Panc1 (cell line): Measurements from ENCODE around the gene TBCC. TPM values are rescaled to one million over a fixed set of nuclear protein-coding genes. Genes with fewer than 3 reads are reported as not detected.

Experiments
- ATAC-seq: fragments of 200-7000 bp; cut with Tn5 transposase; 2 replicates; pipeline ENCODE4 v1.9.1; 2020; ENCODE audit warnings: mild to moderate bottlenecking, moderate library complexity
- BruUV-seq: library from RNA; stranded (reverse); fragments of 400-500 nt; replicated peaks from 2 replicates; lab custom pipeline; 2021; lab: Mats Ljungman, UMichigan
- CTCF ChIA-PET: fragments of 300-600 bp; sonication (Branson Sonifier 250); formaldehyde crosslinking; loops from one replicate; lab custom pipeline; 2022; ENCODE audit warnings: antibody characterized with exemption; lab: Charles Lee
- POLR2A ChIA-PET: fragments of 300-600 bp; sonication (Branson Sonifier 250); formaldehyde crosslinking; loops from one replicate; lab custom pipeline; 2022; ENCODE audit warnings: antibody characterized with exemption; lab: Charles Lee
- DNase-seq: peaks from one replicate; pipeline ENCODE4 v3.0.0-alpha.2; 2010; ENCODE audit warnings: low read depth, low spot score
- H3K27ac ChIP-seq: 2 replicates; pipeline ENCODE4 v1.5.1; 2011; ENCODE audit warnings: mild to moderate bottlenecking, low read length, inconsistent platforms
- H3K27me3 ChIP-seq: fragments of 200-500 bp; sonication (Bioruptor generic); 2 replicates; pipeline ENCODE4 v1.6.0; 2014; ENCODE audit warnings: low read length, inconsistent platforms; ENCODE audit not compliant: control insufficient read depth, insufficient read depth
- H3K36me3 ChIP-seq: fragments of 200-500 bp; sonication (Bioruptor generic); 2 replicates; pipeline ENCODE4 v1.5.1; 2014; ENCODE audit warnings: inconsistent platforms, mild to moderate bottlenecking, low read length, moderate library complexity; ENCODE audit not compliant: control insufficient read depth, insufficient read depth
- H3K4me1 ChIP-seq: 2 replicates; pipeline ENCODE4 v1.5.1; 2011; ENCODE audit warnings: inconsistent platforms, mild to moderate bottlenecking, low read length, moderate library complexity; ENCODE audit not compliant: control insufficient read depth, insufficient read depth
- H3K4me3 ChIP-seq, 2 experiments: 2 replicates each; pipeline ENCODE4 v1.5.1; 2011 to 2012; ENCODE audit warnings: low read depth in 2 of 2, low read length in 2 of 2, mild to moderate bottlenecking in 2 of 2, inconsistent platforms in 1 of 2, moderate library complexity in 1 of 2
- H3K9me3 ChIP-seq: fragments of 200-500 bp; sonication (Bioruptor generic); 2 replicates; pipeline ENCODE4 v1.5.1; 2014; ENCODE audit warnings: low read depth, mild to moderate bottlenecking, inconsistent platforms, low read length, moderate library complexity; ENCODE audit not compliant: control insufficient read depth, insufficient read depth
- CTCF ChIP-seq: fragments of 450-650 bp; IDR thresholded peaks from 2 replicates; pipeline ENCODE4 v1.5.1; 2017; ENCODE audit warnings: mild to moderate bottlenecking
- POLR2AphosphoS5 ChIP-seq: IDR thresholded peaks from 2 replicates; pipeline ENCODE4 v1.6.1; 2012; ENCODE audit warnings: mild to moderate bottlenecking, low read depth, low read length, moderate library complexity
- SIN3A ChIP-seq: IDR thresholded peaks from 2 replicates; pipeline ENCODE4 v1.6.1; 2012; ENCODE audit warnings: low read depth, mild to moderate bottlenecking, low read length, moderate library complexity, borderline replicate concordance; ENCODE audit not compliant: insufficient read depth
- TCF7L2 ChIP-seq: IDR thresholded peaks from 2 replicates; pipeline ENCODE4 v1.6.1; 2011; ENCODE audit warnings: mild to moderate bottlenecking, low read depth, low read length, inconsistent platforms
- in situ Hi-C: cut with HindIII; loops from 2 replicates; pipeline ENCODE4 v1.10.0; 2016; ENCODE audit warnings: low sequenced_read_pairs, low pct_unique_long_range_greater_than_20kb
- intact Hi-C: fragments of 100-400 bp; cut with micrococcal nuclease; formaldehyde crosslinking; loops from one replicate; pipeline ENCODE4 v1.10.0; 2022; ENCODE audit not compliant: unreplicated experiment
- total RNA-seq: library from RNA; stranded (reverse); gene quantifications from one replicate; pipeline ENCODE4 v1.2.1, GENCODE V29; 2021; ENCODE audit not compliant: unreplicated experiment
- TF ChIP-seq, protein P1 (sequence below), 2 experiments: IDR thresholded peaks; 2 replicates each; pipeline ENCODE4 v1.6.1; 2011 to 2012; ENCODE audit warnings: low read depth in 2 of 2, control low read depth in 1 of 2, low read length in 1 of 2, mild to moderate bottlenecking in 1 of 2, moderate library complexity in 1 of 2; ENCODE audit not compliant: insufficient read depth in 1 of 2

Gene TBCC
- total RNA-seq, 1 experiment from 2014 or later = 25.7 TPM

DNA sequence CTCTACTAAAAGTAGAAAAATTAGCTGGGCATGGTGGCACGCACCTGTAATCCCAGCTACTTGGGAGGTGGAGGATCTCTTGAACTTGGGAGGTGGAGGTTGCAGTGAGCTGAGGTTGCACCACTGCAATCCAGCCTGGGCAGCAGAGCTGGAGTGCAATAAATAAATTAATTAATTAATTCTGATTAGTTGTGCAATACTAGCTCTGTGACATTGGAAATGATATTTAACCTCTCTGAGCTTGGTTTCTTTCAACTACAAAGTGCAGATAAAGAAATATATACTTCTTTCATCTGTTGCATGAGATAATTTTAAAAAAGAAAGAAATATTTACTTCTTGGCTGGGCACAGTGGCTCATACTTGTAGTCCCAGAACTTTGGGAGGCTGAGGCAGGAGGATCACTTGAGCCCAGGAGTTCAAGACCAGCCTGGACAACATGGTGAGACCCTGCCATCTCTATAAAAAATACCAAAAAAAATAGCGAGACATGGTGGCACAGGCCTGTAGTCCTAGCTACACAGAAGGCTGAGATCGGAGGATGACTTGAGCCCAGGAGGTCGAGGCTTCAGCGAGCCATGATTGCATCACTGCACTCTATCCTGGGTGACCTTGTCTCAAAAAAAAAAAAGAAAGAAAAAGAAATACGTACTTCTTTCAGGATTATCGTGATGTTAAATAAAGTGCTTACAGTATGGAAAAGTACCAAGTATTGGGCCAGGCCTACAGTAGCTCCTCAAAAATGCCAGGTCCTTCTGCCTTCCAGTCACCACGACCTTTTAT is 15.6 kb upstream of the TBCC start:
- no peak for ATAC-seq
- CTCF ChIA-PET = no interaction called here
- Histone ChIP-seq H3K4me3 (no peak overlapping the region), H3K36me3 (no peaks in the 10 kb centered on the region), H3K9me3 (no peaks in the 10 kb centered on the region), H3K4me1 (peaks cover 12% of the 10 kb centered on the region), H3K27me3 (no peaks in the 10 kb centered on the region), H3K27ac (no peak overlapping the region)
- intact Hi-C loops (no loop called here), in situ Hi-C loops (no loop called here)
- no TSS peak for BruUV-seq
- POLR2A ChIA-PET = interaction anchor here (0.6 kb wide), 3 partner anchors 20 to 526 kb away, joined by 3 to 4 read pairs (median 3); no protein-coding TSS in a partner anchor
- no peak for DNase-seq
- TF ChIP-seq CTCF (no peak), POLR2AphosphoS5 (no peak), SIN3A (no peak), TCF7L2 (no peak)
- TF ChIP-seq, protein P1, sequence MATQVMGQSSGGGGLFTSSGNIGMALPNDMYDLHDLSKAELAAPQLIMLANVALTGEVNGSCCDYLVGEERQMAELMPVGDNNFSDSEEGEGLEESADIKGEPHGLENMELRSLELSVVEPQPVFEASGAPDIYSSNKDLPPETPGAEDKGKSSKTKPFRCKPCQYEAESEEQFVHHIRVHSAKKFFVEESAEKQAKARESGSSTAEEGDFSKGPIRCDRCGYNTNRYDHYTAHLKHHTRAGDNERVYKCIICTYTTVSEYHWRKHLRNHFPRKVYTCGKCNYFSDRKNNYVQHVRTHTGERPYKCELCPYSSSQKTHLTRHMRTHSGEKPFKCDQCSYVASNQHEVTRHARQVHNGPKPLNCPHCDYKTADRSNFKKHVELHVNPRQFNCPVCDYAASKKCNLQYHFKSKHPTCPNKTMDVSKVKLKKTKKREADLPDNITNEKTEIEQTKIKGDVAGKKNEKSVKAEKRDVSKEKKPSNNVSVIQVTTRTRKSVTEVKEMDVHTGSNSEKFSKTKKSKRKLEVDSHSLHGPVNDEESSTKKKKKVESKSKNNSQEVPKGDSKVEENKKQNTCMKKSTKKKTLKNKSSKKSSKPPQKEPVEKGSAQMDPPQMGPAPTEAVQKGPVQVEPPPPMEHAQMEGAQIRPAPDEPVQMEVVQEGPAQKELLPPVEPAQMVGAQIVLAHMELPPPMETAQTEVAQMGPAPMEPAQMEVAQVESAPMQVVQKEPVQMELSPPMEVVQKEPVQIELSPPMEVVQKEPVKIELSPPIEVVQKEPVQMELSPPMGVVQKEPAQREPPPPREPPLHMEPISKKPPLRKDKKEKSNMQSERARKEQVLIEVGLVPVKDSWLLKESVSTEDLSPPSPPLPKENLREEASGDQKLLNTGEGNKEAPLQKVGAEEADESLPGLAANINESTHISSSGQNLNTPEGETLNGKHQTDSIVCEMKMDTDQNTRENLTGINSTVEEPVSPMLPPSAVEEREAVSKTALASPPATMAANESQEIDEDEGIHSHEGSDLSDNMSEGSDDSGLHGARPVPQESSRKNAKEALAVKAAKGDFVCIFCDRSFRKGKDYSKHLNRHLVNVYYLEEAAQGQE (IDR thresholded peaks at IDR 0.05; ENCODE audit: insufficient read depth in 1 of 2, low read depth in 2 of 2, low read length in 1 of 2) = no peak

DNA sequence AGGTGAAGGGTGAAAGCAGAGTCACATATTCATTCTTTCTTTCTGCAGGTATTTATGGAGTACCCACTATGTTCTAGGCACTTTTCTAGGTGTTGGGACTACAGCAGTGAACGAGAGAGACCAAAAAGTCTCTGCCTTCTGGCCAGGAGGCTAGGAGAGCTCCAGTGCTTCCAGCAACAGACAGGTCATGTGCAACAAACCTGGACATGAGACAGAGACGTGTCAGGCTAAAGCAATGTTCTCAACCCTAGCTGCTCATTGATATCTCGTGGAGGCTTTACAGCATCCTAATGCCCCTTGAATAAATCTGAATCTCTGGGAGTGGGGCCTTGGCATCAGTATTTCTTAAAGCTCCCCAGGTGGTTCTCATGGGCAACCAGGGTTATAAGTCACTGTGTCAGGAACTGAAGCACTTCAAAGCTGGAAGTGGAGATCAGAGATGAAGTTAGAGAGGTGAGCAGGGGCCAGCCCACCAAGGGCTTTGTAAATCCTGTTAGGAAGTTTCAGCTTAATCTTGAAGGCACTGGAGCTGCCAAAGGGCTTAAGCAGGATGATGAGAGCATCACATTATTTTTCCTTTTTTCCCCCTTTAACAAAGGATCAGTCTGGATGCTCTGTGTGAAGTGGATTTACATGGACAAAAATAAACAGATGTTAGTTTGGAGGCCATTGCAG is 13.0 kb upstream of the TBCC start:
- in situ Hi-C loops (no loop called here), intact Hi-C loops (no loop called here)
- CTCF ChIA-PET = no interaction called here

More for the DNA sequence above, 13.0 kb upstream of the TBCC start:
- no TSS peak for BruUV-seq
- Histone ChIP-seq H3K4me3 (no peak overlapping the region), H3K27ac (no peak overlapping the region), H3K36me3 (no peaks in the 10 kb centered on the region), H3K27me3 (no peaks in the 10 kb centered on the region), H3K9me3 (no peaks in the 10 kb centered on the region), H3K4me1 (no peaks in the 10 kb centered on the region)
- TF ChIP-seq, protein P1 (IDR thresholded peaks at IDR 0.05; ENCODE audit: insufficient read depth in 1 of 2, low read depth in 2 of 2, low read length in 1 of 2) = no peak
- TF ChIP-seq SIN3A = no peak
- no peak for TF ChIP-seq POLR2AphosphoS5
- TF ChIP-seq CTCF = no peak
- no peak for TF ChIP-seq TCF7L2
- ATAC-seq (no peak), DNase-seq (no peak)
- POLR2A ChIA-PET = interaction anchor here (0.5 kb wide), 1 partner anchor 238 kb away, joined by 3 read pairs; no protein-coding TSS in a partner anchor
